GM12878 (cell line): ENCODE data around the gene PSMB7. TPM values are rescaled to one million over a fixed set of nuclear protein-coding genes. Genes with fewer than 3 reads are reported as not detected.

ENCODE experiments used
- ATAC-seq: fragments of 200-7000 bp; cut with Tn5 transposase; 3 replicates; pipeline ENCODE4 v1.9.1; 2020; ENCODE audit warnings: mild to moderate bottlenecking, moderate library complexity
- BruUV-seq: library from RNA; stranded (reverse); fragments of 400-500 nt; replicated peaks from 2 replicates; lab custom pipeline; 2021; lab: Mats Ljungman, UMichigan
- CTCF ChIA-PET: fragments of 300-600 bp; sonication (Branson Sonifier 250); formaldehyde crosslinking; extraction: SDS; loops from one replicate; lab custom pipeline; 2021; ENCODE audit warnings: inconsistent platforms; lab: Yijun Ruan, JAX
- POLR2A ChIA-PET: fragments of 350-600 bp; formaldehyde crosslinking; extraction: SDS; loops from one replicate; lab custom pipeline; 2021; ENCODE audit warnings: inconsistent platforms; lab: Charles Lee
- RAD21 ChIA-PET: fragments of 300-600 bp; sonication (Branson Sonifier 250); formaldehyde crosslinking; loops from one replicate; lab custom pipeline; 2023; ENCODE audit warnings: antibody characterized with exemption; ENCODE audit not compliant: unreplicated experiment; lab: Charles Lee
- SMC1A ChIA-PET: fragments of 300-600 bp; sonication (Branson Sonifier 250); formaldehyde crosslinking; loops from one replicate; lab custom pipeline; 2023; ENCODE audit not compliant: unreplicated experiment, uncharacterized antibody; lab: Charles Lee
- DNase-seq: peaks from one replicate; pipeline ENCODE4 v3.0.0-alpha.2; 2011; ENCODE audit warnings: low read depth, low spot score
- FAIRE-seq: peaks from 3 replicates; lab custom pipeline; 2011; peaks lifted over from hg19 to GRCh38; lab: Jason Lieb, UNC
- H2AFZ ChIP-seq: 2 replicates; pipeline ENCODE4 v1.6.0; 2011; ENCODE audit warnings: low read depth, low read length, control low read depth; ENCODE audit not compliant: control insufficient read depth
- H3K27ac ChIP-seq: 2 replicates; pipeline ENCODE4 v1.5.1; 2011; ENCODE audit warnings: control low read depth; ENCODE audit not compliant: control insufficient read depth, insufficient read depth
- H3K27me3 ChIP-seq, 2 experiments: replicated peaks in 1 of 2; 2 replicates each; pipeline versions ENCODE4 v1.6.0 to v1.6.1; 2011; ENCODE audit warnings: low read length in 1 of 2; ENCODE audit not compliant: control insufficient read depth in 2 of 2, insufficient read depth in 2 of 2
- H3K36me3 ChIP-seq, 2 experiments: 2 replicates each; pipeline ENCODE4 v1.5.1; 2011; ENCODE audit warnings: low read length in 1 of 2; ENCODE audit not compliant: control insufficient read depth in 2 of 2, insufficient read depth in 2 of 2
- H3K4me1 ChIP-seq: 2 replicates; pipeline ENCODE4 v1.6.1; 2011; ENCODE audit warnings: mild to moderate bottlenecking, low read length, moderate library complexity, mixed read lengths; ENCODE audit not compliant: control insufficient read depth, insufficient read depth
- H3K4me2 ChIP-seq: 2 replicates; pipeline ENCODE4 v1.6.0; 2011; ENCODE audit warnings: control low read depth; ENCODE audit not compliant: control insufficient read depth, insufficient read depth
- H3K4me3 ChIP-seq: fragments of 200-600 bp; sonication (generic); 2 replicates; pipeline ENCODE4 v1.5.1; 2016
- H3K79me2 ChIP-seq: 2 replicates; pipeline ENCODE4 v1.6.0; 2011; ENCODE audit warnings: low read length; ENCODE audit not compliant: control insufficient read depth, insufficient read depth
- H3K9ac ChIP-seq: 2 replicates; pipeline ENCODE4 v1.8.0; 2011; ENCODE audit warnings: low read length, control low read depth, mixed read lengths; ENCODE audit not compliant: control insufficient read depth, insufficient read depth
- H3K9me3 ChIP-seq: replicated peaks from 3 replicates; pipeline ENCODE4 v1.5.1; 2011; ENCODE audit warnings: mild to moderate bottlenecking, low read length; ENCODE audit not compliant: control insufficient read depth, insufficient read depth
- H4K20me1 ChIP-seq: 2 replicates; pipeline ENCODE4 v1.6.0; 2011; ENCODE audit not compliant: control insufficient read depth, insufficient read depth
- ATF7 ChIP-seq: fragments of 450-650 bp; IDR thresholded peaks from 2 replicates; pipeline ENCODE4 v1.6.1; 2016; ENCODE audit warnings: low read depth, mild to moderate bottlenecking
- BCL3 ChIP-seq: IDR thresholded peaks from 2 replicates; pipeline ENCODE4 v1.6.1; 2011; ENCODE audit warnings: borderline replicate concordance, low read depth, mild to moderate bottlenecking, moderate library complexity, low read length; ENCODE audit not compliant: insufficient read depth, poor library complexity, severe bottlenecking
- BHLHE40 ChIP-seq, 2 experiments: fragments of 450-650 bp in 1 of 2; IDR thresholded peaks; 2 replicates each; pipeline ENCODE4 v1.6.1; 2011 to 2017; ENCODE audit warnings: low read depth in 2 of 2, borderline replicate concordance in 1 of 2, improper control_type of control experiment in 1 of 2, low read length in 1 of 2, mild to moderate bottlenecking in 1 of 2
- GATAD2B ChIP-seq: fragments of 450-650 bp; conservative IDR thresholded peaks from 2 replicates; pipeline ENCODE4 v1.6.1; 2017; ENCODE audit warnings: low read depth, mild to moderate bottlenecking, moderate library complexity
- HDGF ChIP-seq: fragments of 450-650 bp; IDR thresholded peaks from 2 replicates; pipeline ENCODE4 v1.6.1; 2016; ENCODE audit warnings: antibody characterized with exemption
- LARP7 ChIP-seq: fragments of 450-650 bp; IDR thresholded peaks from 2 replicates; pipeline ENCODE4 v1.6.1; 2017; ENCODE audit warnings: mild to moderate bottlenecking
- NKRF ChIP-seq: fragments of 450-650 bp; conservative IDR thresholded peaks from 2 replicates; pipeline ENCODE4 v1.6.1; 2017; ENCODE audit warnings: mild to moderate bottlenecking, moderate library complexity
- NR2C1 ChIP-seq: fragments of 450-650 bp; IDR thresholded peaks from 2 replicates; pipeline ENCODE4 v1.6.1; 2017; ENCODE audit warnings: antibody characterized with exemption, mild to moderate bottlenecking, moderate library complexity
- POLR2AphosphoS2 ChIP-seq: IDR thresholded peaks from 2 replicates; pipeline ENCODE4 v1.6.1; 2011; ENCODE audit warnings: low read depth, mild to moderate bottlenecking, low read length, improper control_type of control experiment, moderate library complexity
- RCOR1 ChIP-seq: conservative IDR thresholded peaks from 2 replicates; pipeline ENCODE4 v1.6.1; 2012; ENCODE audit warnings: low read depth, low read length, improper control_type of control experiment
- SIN3A ChIP-seq: IDR thresholded peaks from 2 replicates; pipeline ENCODE4 v1.6.1; 2012; ENCODE audit warnings: low read depth, low read length, improper control_type of control experiment
- SPI1 ChIP-seq: IDR thresholded peaks from 2 replicates; pipeline ENCODE4 v1.6.1; 2011; ENCODE audit warnings: low read depth, mild to moderate bottlenecking, low read length, moderate library complexity, borderline replicate concordance; ENCODE audit not compliant: insufficient read depth
- STAT1 ChIP-seq: fragments of 450-650 bp; conservative IDR thresholded peaks from 2 replicates; pipeline ENCODE4 v1.6.1; 2014; ENCODE audit warnings: antibody characterized with exemption, mild to moderate bottlenecking
- USF2 ChIP-seq: IDR thresholded peaks from 2 replicates; pipeline ENCODE4 v1.6.1; 2011; ENCODE audit warnings: low read depth, low read length, improper control_type of control experiment, borderline replicate concordance
- ZNF207 ChIP-seq: fragments of 450-650 bp; IDR thresholded peaks from 2 replicates; pipeline ENCODE4 v1.6.1; 2014; ENCODE audit warnings: antibody characterized with exemption, mild to moderate bottlenecking, borderline replicate concordance
- WGBS: methylation state at CpG from one replicate; pipeline ENCODE4 v1.1.6; 2016; ENCODE audit warnings: low lambda C conversion rate; ENCODE audit not compliant: insufficient replicate concordance, insufficient coverage; ENCODE audit errors: missing lambda C conversion rate; 5-methylcytosine and 5-hydroxymethylcytosine counted together
- in situ Hi-C: fragments of 300-500 bp; cut with MboI; formaldehyde crosslinking; loops from 9 replicates; pipeline ENCODE4 v1.14.3; 2018; ENCODE audit warnings: mixed read lengths
- intact Hi-C: fragments of 100-400 bp; cut with micrococcal nuclease; formaldehyde crosslinking; loops from one replicate; pipeline ENCODE4 v1.14.2; 2022; ENCODE audit not compliant: unreplicated experiment
- polyA plus RNA-seq, 11 experiments: library from polyadenylated mRNA; depleted of rRNA in 4 of 11; unstranded in 6 of 11; stranded (reverse) in 5 of 11; fragments of >200 nt; fragmentation: Nextera tagmentation in 4 of 11; fragmentation: Illumina TruSeq in 1 of 11; extraction: Ambion mirVana in 4 of 11; extraction: Trizol in 1 of 11; gene quantifications; 1 replicate in 1 of 11; 2 replicates in 10 of 11; pipeline versions ENCODE4 v1.2.1 to v1.2.3, GENCODE V29; 2011 to 2016; ENCODE audit warnings: inconsistent platforms in 2 of 11, missing spikeins in 2 of 11, low read depth in 1 of 11
- total RNA-seq, 4 experiments: library from RNA; depleted of rRNA in 3 of 4; stranded (reverse); fragments of >200 nt in 3 of 4; fragmentation: Illumina TruSeq in 1 of 4; extraction: Trizol in 1 of 4; gene quantifications; 2 replicates each; pipeline versions ENCODE4 v1.2.1 to v1.2.3, GENCODE V29; 2013 to 2021
- TF ChIP-seq, protein P1 (sequence below), 3 experiments: IDR thresholded peaks in 2 of 3; conservative IDR thresholded peaks in 1 of 3; 2 replicates each; pipeline ENCODE4 v1.5.1; 2011; ENCODE audit warnings: low read depth in 3 of 3, low read length in 3 of 3, mild to moderate bottlenecking in 3 of 3, control low read depth in 2 of 3, moderate library complexity in 2 of 3, inconsistent platforms in 1 of 3, mixed read lengths in 1 of 3; ENCODE audit not compliant: control insufficient read depth in 2 of 3, insufficient read depth in 1 of 3; ENCODE audit errors: extremely low read depth in 1 of 3

Gene PSMB7
- total and polyA plus RNA-seq, 10 of the 15 experiments (the other 5 are each of a cell fraction or from before 2014, with no cell fraction given), result 174 to 564 (median 268) TPM

- no peak for TF ChIP-seq ATF7
- no peak for TF ChIP-seq LARP7
- TF ChIP-seq GATAD2B, result no peak
- TF ChIP-seq SPI1, result no peak
- no peak for TF ChIP-seq BCL3
These were observed 630 bp downstream of the PSMB7 start (continued) for GRCh38 chr9:124414612-124415011.

DNA sequence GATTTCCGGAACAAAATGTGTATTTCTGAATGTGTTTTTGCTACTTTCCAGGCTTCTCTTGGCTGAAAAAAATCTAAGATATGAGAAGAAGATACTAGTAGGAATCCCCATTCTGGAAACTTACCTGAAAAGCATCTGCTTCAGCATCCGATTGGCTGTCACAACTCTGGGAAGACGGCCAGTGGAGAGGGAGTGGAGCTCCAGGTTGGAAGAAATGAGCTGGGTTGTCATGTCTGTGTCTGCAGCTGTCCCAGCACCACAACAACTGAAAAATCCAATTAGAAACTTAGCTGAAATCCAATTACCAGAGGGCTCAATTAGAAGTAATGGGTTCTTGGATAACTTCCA, 3.0 kb downstream of the PSMB7 start:
- SMC1A ChIA-PET, result interaction anchor here (1.1 to 1.4 kb wide), 2 partner anchors 14 to 18 kb away, joined by 4 to 6 read pairs; no protein-coding TSS in a partner anchor
- no TSS peak for BruUV-seq
- Histone ChIP-seq H3K79me2 (peaks cover 19% of the 10 kb centered on the region), H3K4me3 (no peak overlapping the region), H3K9ac (no peak overlapping the region), H3K27me3 (no peaks in the 10 kb centered on the region), H4K20me1 (no peaks in the 10 kb centered on the region), H3K9me3 (0 out of 3 replicates have a peak, but pooled peaks cover 3% of the 10 kb centered on the region), H3K36me3 (peaks cover 1 to 9% of the 10 kb centered on the region in 2 experiments; a peak in 3 of 4 replicates), H3K4me1 (no peaks in the 10 kb centered on the region), H2AFZ (no peak overlapping the region), H3K27ac (no peak overlapping the region), H3K4me2 (no peak overlapping the region)
- intact Hi-C loops (no loop called here), in situ Hi-C loops (no loop called here)
- FAIRE-seq, result no peak
- POLR2A ChIA-PET, result no interaction called here
- no peak for TF ChIP-seq SPI1
- no peak for TF ChIP-seq USF2
- TF ChIP-seq NR2C1, result no peak
- no peak for TF ChIP-seq SIN3A
- TF ChIP-seq RCOR1, result no peak
- TF ChIP-seq BHLHE40 (IDR thresholded peaks at IDR 0.05; ENCODE audit: borderline replicate concordance in 1 of 2, low read depth in 2 of 2, low read length in 1 of 2), result no peak
- no peak for TF ChIP-seq POLR2AphosphoS2
- no peak for TF ChIP-seq ZNF207
- TF ChIP-seq, protein P1, sequence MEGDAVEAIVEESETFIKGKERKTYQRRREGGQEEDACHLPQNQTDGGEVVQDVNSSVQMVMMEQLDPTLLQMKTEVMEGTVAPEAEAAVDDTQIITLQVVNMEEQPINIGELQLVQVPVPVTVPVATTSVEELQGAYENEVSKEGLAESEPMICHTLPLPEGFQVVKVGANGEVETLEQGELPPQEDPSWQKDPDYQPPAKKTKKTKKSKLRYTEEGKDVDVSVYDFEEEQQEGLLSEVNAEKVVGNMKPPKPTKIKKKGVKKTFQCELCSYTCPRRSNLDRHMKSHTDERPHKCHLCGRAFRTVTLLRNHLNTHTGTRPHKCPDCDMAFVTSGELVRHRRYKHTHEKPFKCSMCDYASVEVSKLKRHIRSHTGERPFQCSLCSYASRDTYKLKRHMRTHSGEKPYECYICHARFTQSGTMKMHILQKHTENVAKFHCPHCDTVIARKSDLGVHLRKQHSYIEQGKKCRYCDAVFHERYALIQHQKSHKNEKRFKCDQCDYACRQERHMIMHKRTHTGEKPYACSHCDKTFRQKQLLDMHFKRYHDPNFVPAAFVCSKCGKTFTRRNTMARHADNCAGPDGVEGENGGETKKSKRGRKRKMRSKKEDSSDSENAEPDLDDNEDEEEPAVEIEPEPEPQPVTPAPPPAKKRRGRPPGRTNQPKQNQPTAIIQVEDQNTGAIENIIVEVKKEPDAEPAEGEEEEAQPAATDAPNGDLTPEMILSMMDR (IDR thresholded peaks at IDR 0.05 in 2 of 3, conservative IDR thresholded peaks at IDR 0.05 in 1 of 3; ENCODE audit: control insufficient read depth in 2 of 3, extremely low read depth in 1 of 3, insufficient read depth in 1 of 3, low read depth in 3 of 3, low read length in 3 of 3), result no peak
- no peak for TF ChIP-seq HDGF
- no peak for TF ChIP-seq NKRF
- TF ChIP-seq STAT1, result no peak
- no peak for ATAC-seq
- RAD21 ChIA-PET, result no interaction called here
- CTCF ChIA-PET, result interaction anchor here (1.1 to 1.6 kb wide), 3 partner anchors 8 to 124 kb away, joined by 3 to 6 read pairs (median 3); no protein-coding TSS in a partner anchor
- 98% methylated on average over 3 of the region's 3 CpGs for WGBS
- no peak for DNase-seq
